Adrenal gland (tissue), 12 donors: Measurements from ENCODE around the gene MAGI2. TPM values are rescaled to one million over a fixed set of nuclear protein-coding genes. Genes with fewer than 3 reads are reported as not detected.

Experiments used
- DNase-seq, 7 donors: peaks; one replicate each; pipeline ENCODE4 v3.0.0-alpha.2; 2019 to 2020
- H3K27ac ChIP-seq, 5 donors: fragments of 200-600 bp; sonication (generic) in 4 of 5; 1 replicate in 3 of 5; 2 replicates in 2 of 5; pipeline versions ENCODE4 v1.5.1 to v1.8.0; 2016 to 2020; ENCODE audit warnings: mild to moderate bottlenecking in 1 of 5
- H3K27me3 ChIP-seq: fragments of 200-600 bp; 2 replicates; pipeline ENCODE4 v1.8.0; 2021
- H3K36me3 ChIP-seq, 2 donors: fragments of 200-600 bp; replicated peaks in 1 of 2; 1 replicate in 1 of 2; 2 replicates in 1 of 2; pipeline versions ENCODE4 v1.5.1 to v1.8.0; 2018 to 2022
- H3K4me1 ChIP-seq, 2 donors: fragments of 200-600 bp; replicated peaks in 1 of 2; 1 replicate in 1 of 2; 2 replicates in 1 of 2; pipeline versions ENCODE4 v1.5.1 to v1.8.0; 2018 to 2021
- H3K4me3 ChIP-seq, 4 donors: fragments of 200-600 bp; sonication (generic) in 3 of 4; one replicate each; pipeline ENCODE4 v1.5.1; 2016 to 2018
- H3K9me3 ChIP-seq, 3 donors: fragments of 200-600 bp; sonication (generic) in 1 of 3; replicated peaks in 1 of 3; 1 replicate in 2 of 3; 2 replicates in 1 of 3; pipeline versions ENCODE4 v1.5.1 to v1.8.0; 2016 to 2021
- CTCF ChIP-seq, 6 experiments: fragments of 450-650 bp in 4 of 6; fragments of 200-600 bp in 2 of 6; sonication (generic) in 1 of 6; IDR thresholded peaks; 1 replicate in 5 of 6; 2 replicates in 1 of 6; pipeline versions ENCODE4 v1.5.1 to v1.8.0; 2016 to 2021; ENCODE audit warnings: antibody characterized with exemption in 6 of 6, mild to moderate bottlenecking in 2 of 6, moderate library complexity in 1 of 6
- POLR2A ChIP-seq, 2 donors: fragments of 450-650 bp; IDR thresholded peaks; one replicate each; pipeline ENCODE4 v1.6.1; 2017; ENCODE audit warnings: antibody characterized with exemption in 2 of 2, mild to moderate bottlenecking in 2 of 2, moderate library complexity in 1 of 2
- intact Hi-C, 2 donors: fragments of 100-400 bp; cut with DNase I; formaldehyde crosslinking; loops; one replicate each; pipeline versions ENCODE4 v1.14.1 to v1.15.0; 2022 to 2023
- polyA plus RNA-seq, 3 donors: library from polyadenylated mRNA; stranded (reverse); fragments of 200-250 nt in 2 of 3; fragments of 350-450 nt in 1 of 3; fragmentation: Illumina TruSeq in 1 of 3; extraction: RNeasy Lipid Tissue Mini Kit (QIAGEN cat#74804) in 1 of 3; gene quantifications; one replicate each; pipeline ENCODE4 v1.2.3, GENCODE V29; 2013 to 2014
- small RNA-seq, 2 donors: library from RNA; depleted of rRNA; stranded (forward); fragments of <200 nt; gene quantifications; one replicate each; pipeline ENCODE3, GENCODE V24; 2016
- total RNA-seq, 9 donors: library from RNA; depleted of rRNA in 4 of 9; stranded (reverse); fragments of >200 nt in 4 of 9; fragments of 120-200 nt in 1 of 9; fragmentation: NEBNext Ultra II Directional in 1 of 9; extraction: Animal tissue kit (Norgen Biotek cat#: 25700) in 1 of 9; gene quantifications; one replicate each; pipeline versions ENCODE4 v1.1.0 to v1.2.4, GENCODE V29; 2013 to 2023
- donor health status: healthy with polysubstance abuse.
- donor health status: Bipolar disorder and iron deficiency.
- donor health status: DM: yes; HTN: yes; CAD: no.
- donor health status: DM: no; HTN: no; CAD: no.
- donor health status: DM: no; HTN: no; CAD: no.
- donor health status: DM: yes; HTN: yes; CAD: no.

Gene MAGI2
- total and polyA plus RNA-seq, 12 donors = 3.2 to 37.1 (median 17.1) TPM

- no peaks in the 10 kb centered on the region for H3K27me3 ChIP-seq
- H3K4me1 ChIP-seq = no peaks in the 10 kb centered on the region
- no peak overlapping the region for H3K4me3 ChIP-seq
- intact Hi-C loops = no loop called here
- H3K27ac ChIP-seq = no peak overlapping the region
- no peaks in the 10 kb centered on the region for H3K9me3 ChIP-seq
- TF ChIP-seq POLR2A (IDR thresholded peaks at IDR 0.05) (no peak), CTCF (IDR thresholded peaks at IDR 0.05) (no peak)
- H3K36me3 ChIP-seq = no peaks in the 10 kb centered on the region
- DNase-seq = no peak
Observed at GRCh38 chr7:77971726-77972125, 1481.7 kb downstream of the MAGI2 start.

- DNase-seq = no peak
- no peaks in the 10 kb centered on the region for H3K9me3 ChIP-seq
- no peaks in the 10 kb centered on the region for H3K36me3 ChIP-seq
- H3K27ac ChIP-seq = no peak overlapping the region
- H3K4me1 ChIP-seq = no peaks in the 10 kb centered on the region
- intact Hi-C loops = no loop called here
- no peak for TF ChIP-seq POLR2A (IDR thresholded peaks at IDR 0.05)
- no peak for TF ChIP-seq CTCF (IDR thresholded peaks at IDR 0.05)
- H3K27me3 ChIP-seq = no peaks in the 10 kb centered on the region
- H3K4me3 ChIP-seq = no peak overlapping the region
Observed at GRCh38 chr7:77967429-77967828, 1486.0 kb downstream of the MAGI2 start.

Small RNAs within 50 kb of the gene (small RNA-seq; reads per million reads assigned to genes)
- gene RNU6-337P (0 reads per million in 2 donors), gene RNU6-530P (0 reads per million in 2 donors)
